Motor neuron (in vitro differentiated cells): Measurements from ENCODE around the gene TIMM44. TPM values are rescaled to one million over a fixed set of nuclear protein-coding genes. Genes with fewer than 3 reads are reported as not detected.
"Not testable (repeated sequence)": the region's sequence is repeated elsewhere in the genome, so short reads cannot be mapped to it uniquely, and the experiment has no call there.

Experiments
- ATAC-seq, 8 experiments: fragments of 200-7000 bp; cut with Tn5 transposase; replicated peaks in 6 of 8; 2 replicates each; pipeline ENCODE4 v1.8.0; 2021; ENCODE audit warnings: mild to moderate bottlenecking in 8 of 8, moderate library complexity in 8 of 8
- H3K27ac ChIP-seq, 2 donors: fragments of 250-450 bp; sonication (Bioruptor Pico); 2 replicates each; pipeline ENCODE4 v1.9.0; 2021; ENCODE audit warnings: antibody characterized with exemption in 2 of 2, mild to moderate bottlenecking in 2 of 2, moderate library complexity in 1 of 2
- H3K4me1 ChIP-seq, 2 donors: fragments of 250-450 bp; sonication (Bioruptor Pico); replicated peaks in 1 of 2; 2 replicates each; pipeline ENCODE4 v1.6.1; 2021; ENCODE audit warnings: antibody characterized with exemption in 2 of 2, mild to moderate bottlenecking in 2 of 2, moderate library complexity in 1 of 2
- H3K4me3 ChIP-seq, 5 donors: fragments of 250-450 bp; sonication (Bioruptor Pico); 2 replicates each; pipeline ENCODE4 v1.9.0; 2021; ENCODE audit warnings: antibody characterized with exemption in 5 of 5, mild to moderate bottlenecking in 5 of 5, moderate library complexity in 4 of 5
- WGBS, 10 experiments: fragments of 450-650 bp; shearing (Covaris generic); methylation state at CpG; one replicate each; pipeline ENCODE4 v1.0.0; 2022; 5-methylcytosine and 5-hydroxymethylcytosine counted together
- in situ Hi-C, 9 experiments: fragments of 400-800 bp; cut with MboI; loops; one replicate each; pipeline ENCODE4 v1.15.0; 2021; ENCODE audit warnings: low sequenced_read_pairs in 9 of 9, low pct_unique_long_range_greater_than_20kb in 2 of 9; ENCODE audit not compliant: unreplicated experiment in 9 of 9
- total RNA-seq, 8 experiments: library from RNA; unstranded; fragments of 300-600 nt; gene quantifications; 2 replicates each; pipeline versions ENCODE4 v1.2.3 to v1.2.4, GENCODE V29; 2022

Gene TIMM44
- total RNA-seq, 8 experiments from 2014 or later: 38.7 to 106 (median 65.1) TPM

GRCh38 chr19:7961082-7961481, 17.6 kb upstream of the TIMM44 start:
- in situ Hi-C loops: loop anchor here in 1 of 9 experiments (25.0 kb wide), 1 partner anchor 276 kb away; no protein-coding TSS in a partner anchor
- 80 to 100% (median 96%) methylated on average over 1 to 4 of the region's 4 CpGs; no CpG with 5 or more reads in 4 of the 10 experiments for WGBS, 10 experiments
- ATAC-seq, H3K27ac ChIP-seq, H3K4me1 ChIP-seq, H3K4me3 ChIP-seq: not testable (repeated sequence)

GRCh38 chr19:7959211-7959610, 15.7 kb upstream of the TIMM44 start:
- Histone ChIP-seq H3K27ac (no peak overlapping the region), H3K4me1 (no peaks in the 10 kb centered on the region), H3K4me3 (no peak overlapping the region)
- no peak for ATAC-seq
- WGBS, 10 experiments: 44 to 100% (median 80%) methylated on average over 1 to 6 of the region's 6 CpGs; no CpG with 5 or more reads in 1 of the 10 experiments
- in situ Hi-C loops: loop anchor here in 1 of 9 experiments (25.0 kb wide), 1 partner anchor 278 kb away; no protein-coding TSS in a partner anchor

GRCh38 chr19:7955696-7956095, 12.2 kb upstream of the TIMM44 start:
- no peaks in the 10 kb centered on the region for H3K4me1 ChIP-seq

GRCh38 chr19:7953576-7953975, 10.1 kb upstream of the TIMM44 start:
- 62 to 90% (median 82%) methylated on average over 2 to 6 of the region's 7 CpGs; no CpG with 5 or more reads in 6 of the 10 experiments for WGBS, 10 experiments
- ATAC-seq: no peak
- in situ Hi-C loops: loop anchor here in 1 of 9 experiments (25.0 kb wide), 1 partner anchor 284 kb away; no protein-coding TSS in a partner anchor
- Histone ChIP-seq H3K4me3 (no peak overlapping the region), H3K4me1 (no peaks in the 10 kb centered on the region), H3K27ac (no peak overlapping the region)

More at GRCh38 chr19:7955696-7956095, 12.2 kb upstream of the TIMM44 start:
- 80 to 100% (median 91%) methylated on average over 1 to 7 of the region's 11 CpGs; no CpG with 5 or more reads in 7 of the 10 experiments for WGBS, 10 experiments
- Histone ChIP-seq H3K4me3 (no peak overlapping the region), H3K27ac (no peak overlapping the region)
- in situ Hi-C loops: loop anchor here in 1 of 9 experiments (25.0 kb wide), 1 partner anchor 282 kb away; no protein-coding TSS in a partner anchor
- no peak for ATAC-seq

- no peak overlapping the region for H3K27ac ChIP-seq
- H3K4me3 ChIP-seq: no peak overlapping the region
- peak in 3 of 8 experiments; percentile 13 to 20 (median 17) for ATAC-seq
- in situ Hi-C loops: loop anchor here in 1 of 9 experiments (25.0 kb wide), 1 partner anchor 284 kb away; no protein-coding TSS in a partner anchor
- no peaks in the 10 kb centered on the region for H3K4me1 ChIP-seq
- 0 to 36% methylated on average over 1 to 3 of the region's 3 CpGs; no CpG with 5 or more reads in 8 of the 10 experiments for WGBS, 10 experiments
These were observed 9.6 kb upstream of the TIMM44 start for GRCh38 chr19:7953060-7953459.

GRCh38 chr19:7947939-7948338, 4.5 kb upstream of the TIMM44 start:
- WGBS, 10 experiments: 75 to 100% (median 90%) methylated on average over 1 to 3 of the region's 4 CpGs; no CpG with 5 or more reads in 2 of the 10 experiments
- Histone ChIP-seq H3K4me1 (peaks cover 0 to 4% of the 10 kb centered on the region in 2 donors), H3K27ac (no peak overlapping the region), H3K4me3 (no peak overlapping the region)
- ATAC-seq: no peak
- in situ Hi-C loops: loop anchor here in 3 of 9 experiments (10.0 to 25.0 kb wide), 2 partner anchors 289 to 307 kb away; no protein-coding TSS in a partner anchor

- ATAC-seq: peak; percentile 39 to 57 (median 48)
- Histone ChIP-seq H3K4me1 (peaks cover 7 to 9% of the 10 kb centered on the region in 2 donors), H3K27ac (peak overlapping the region; percentile 89 to 97), H3K4me3 (peak overlapping the region; percentile 70 to 85 (median 73))
- WGBS, 10 experiments: 0 to 40% (median 24%) methylated on average over 1 to 10 of the region's 18 CpGs; no CpG with 5 or more reads in 1 of the 10 experiments
- in situ Hi-C loops: loop anchor here in 3 of 9 experiments (10.0 to 25.0 kb wide), 2 partner anchors 293 to 311 kb away; no protein-coding TSS in a partner anchor
These were observed 803 bp upstream of the TIMM44 start for GRCh38 chr19:7944177-7944761.

- peak; percentile 11 to 26 (median 14) for ATAC-seq
- in situ Hi-C loops: loop anchor here in 3 of 9 experiments (10.0 to 25.0 kb wide), 2 partner anchors 294 to 312 kb away; no protein-coding TSS in a partner anchor
- Histone ChIP-seq H3K4me1 (peaks cover 7 to 9% of the 10 kb centered on the region in 2 donors), H3K27ac (peak overlapping the region; percentile 97), H3K4me3 (peak overlapping the region; percentile 70 to 85 (median 73))
- 3 to 17% (median 9%) methylated on average over 5 to 16 of the region's 33 CpGs; no CpG with 5 or more reads in 2 of the 10 experiments for WGBS, 10 experiments
These were observed 454 bp downstream of the TIMM44 start for GRCh38 chr19:7942981-7943443.

- no peak for ATAC-seq
- 60 to 100% (median 89%) methylated on average over 1 to 9 of the region's 19 CpGs; no CpG with 5 or more reads in 1 of the 10 experiments for WGBS, 10 experiments
- Histone ChIP-seq H3K4me3 (peak overlapping the region in 4 of 5 donors; percentile 70 to 85 (median 76)), H3K27ac (no peak overlapping the region), H3K4me1 (peaks cover 7 to 9% of the 10 kb centered on the region in 2 donors)
- in situ Hi-C loops: loop anchor here in 3 of 9 experiments (10.0 to 25.0 kb wide), 2 partner anchors 295 to 313 kb away; no protein-coding TSS in a partner anchor
These were observed 1.4 kb downstream of the TIMM44 start for GRCh38 chr19:7941895-7942596.

- in situ Hi-C loops: loop anchor here in 3 of 9 experiments (10.0 to 25.0 kb wide), 2 partner anchors 296 to 314 kb away; no protein-coding TSS in a partner anchor
- H3K4me3 ChIP-seq: no peak overlapping the region
- no peak for ATAC-seq
- peaks cover 7 to 9% of the 10 kb centered on the region in 2 donors for H3K4me1 ChIP-seq
- WGBS, 10 experiments: 0 to 100% (median 88%) methylated on average over 1 to 2 of the region's 13 CpGs; no CpG with 5 or more reads in 6 of the 10 experiments
- H3K27ac ChIP-seq: no peak overlapping the region
These were observed 2.6 kb downstream of the TIMM44 start for GRCh38 chr19:7940841-7941240.

- WGBS, 10 experiments: 68 to 100% (median 92%) methylated on average over 1 to 13 of the region's 21 CpGs; no CpG with 5 or more reads in 4 of the 10 experiments
- in situ Hi-C loops: loop anchor here in 1 of 9 experiments (25.0 kb wide), 1 partner anchor 303 kb away; no protein-coding TSS in a partner anchor
- H3K27ac ChIP-seq: no peak overlapping the region
These were observed 8.7 kb downstream of the TIMM44 start for GRCh38 chr19:7934766-7935165.

More at GRCh38 chr19:7934766-7935165, 8.7 kb downstream of the TIMM44 start:
- H3K4me3 ChIP-seq: no peak overlapping the region
- ATAC-seq: no peak
- peaks cover 0 to 2% of the 10 kb centered on the region in 2 donors for H3K4me1 ChIP-seq
